Prostate gland (tissue), 2 donors: ENCODE results near the gene MAP3K7CL.

Experiments used
- CTCF ChIP-seq, 4 experiments: fragments of 200-600 bp in 2 of 4; fragments of 450-650 bp in 2 of 4; sonication (generic) in 2 of 4; IDR thresholded peaks; 1 replicate in 3 of 4; 2 replicates in 1 of 4; pipeline ENCODE4 v1.5.1; 2016 to 2019; ENCODE audit warnings: antibody characterized with exemption in 4 of 4, mild to moderate bottlenecking in 2 of 4, moderate library complexity in 2 of 4
- POLR2A ChIP-seq: fragments of 450-650 bp; IDR thresholded peaks from one replicate; pipeline ENCODE4 v1.6.1; 2016; ENCODE audit warnings: antibody characterized with exemption, mild to moderate bottlenecking
- POLR2AphosphoS5 ChIP-seq: sonication (generic); formaldehyde crosslinking; IDR thresholded peaks from one replicate; pipeline ENCODE4 v1.6.1; 2017; ENCODE audit warnings: antibody characterized with exemption

GRCh38 chr21:29154270-29154669, 23.8 kb downstream of the MAP3K7CL start:
- TF ChIP-seq CTCF (IDR thresholded peaks at IDR 0.05), result no peak
- no peak for TF ChIP-seq POLR2A
- no peak for TF ChIP-seq POLR2AphosphoS5
